GM10266 (cell line): ENCODE measurements around the gene SIRPG.
"Not testable (repeated sequence)": the region's sequence is repeated elsewhere in the genome, so short reads cannot be mapped to it uniquely, and the experiment has no call there.

ENCODE experiments used
- DNase-seq: peaks from one replicate; pipeline ENCODE4 v3.0.0; 2012; ENCODE audit errors: extremely low spot score
- TF ChIP-seq, protein P1 (sequence below): IDR thresholded peaks from 2 replicates; pipeline ENCODE4 v1.5.1; 2012; ENCODE audit warnings: mild to moderate bottlenecking, low read depth; ENCODE audit not compliant: control insufficient read depth, insufficient read depth; ENCODE audit errors: missing control alignments

The SIRPG gene

DNA sequence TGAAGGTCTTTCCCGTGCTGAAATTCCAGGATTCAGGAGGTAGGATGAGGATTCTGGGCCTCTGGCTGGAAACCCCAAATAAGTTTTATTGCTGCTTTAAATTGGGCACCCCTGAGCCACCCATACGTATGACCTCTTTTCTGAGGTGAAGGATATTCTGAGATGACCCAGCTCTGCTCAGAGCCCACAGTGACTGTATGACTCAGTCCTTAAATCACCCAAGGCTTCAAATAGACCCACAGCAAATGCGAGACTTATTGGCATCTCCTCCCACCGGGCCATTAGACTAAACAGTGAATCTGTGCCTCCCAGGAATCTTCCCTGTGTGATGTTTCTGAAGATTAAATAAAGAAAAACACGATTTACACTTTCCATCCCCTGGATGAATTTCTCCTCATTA lies 9.5 kb downstream of the SIRPG start:
- TF ChIP-seq, protein P1, sequence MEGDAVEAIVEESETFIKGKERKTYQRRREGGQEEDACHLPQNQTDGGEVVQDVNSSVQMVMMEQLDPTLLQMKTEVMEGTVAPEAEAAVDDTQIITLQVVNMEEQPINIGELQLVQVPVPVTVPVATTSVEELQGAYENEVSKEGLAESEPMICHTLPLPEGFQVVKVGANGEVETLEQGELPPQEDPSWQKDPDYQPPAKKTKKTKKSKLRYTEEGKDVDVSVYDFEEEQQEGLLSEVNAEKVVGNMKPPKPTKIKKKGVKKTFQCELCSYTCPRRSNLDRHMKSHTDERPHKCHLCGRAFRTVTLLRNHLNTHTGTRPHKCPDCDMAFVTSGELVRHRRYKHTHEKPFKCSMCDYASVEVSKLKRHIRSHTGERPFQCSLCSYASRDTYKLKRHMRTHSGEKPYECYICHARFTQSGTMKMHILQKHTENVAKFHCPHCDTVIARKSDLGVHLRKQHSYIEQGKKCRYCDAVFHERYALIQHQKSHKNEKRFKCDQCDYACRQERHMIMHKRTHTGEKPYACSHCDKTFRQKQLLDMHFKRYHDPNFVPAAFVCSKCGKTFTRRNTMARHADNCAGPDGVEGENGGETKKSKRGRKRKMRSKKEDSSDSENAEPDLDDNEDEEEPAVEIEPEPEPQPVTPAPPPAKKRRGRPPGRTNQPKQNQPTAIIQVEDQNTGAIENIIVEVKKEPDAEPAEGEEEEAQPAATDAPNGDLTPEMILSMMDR: no peak
- no peak for DNase-seq

DNA sequence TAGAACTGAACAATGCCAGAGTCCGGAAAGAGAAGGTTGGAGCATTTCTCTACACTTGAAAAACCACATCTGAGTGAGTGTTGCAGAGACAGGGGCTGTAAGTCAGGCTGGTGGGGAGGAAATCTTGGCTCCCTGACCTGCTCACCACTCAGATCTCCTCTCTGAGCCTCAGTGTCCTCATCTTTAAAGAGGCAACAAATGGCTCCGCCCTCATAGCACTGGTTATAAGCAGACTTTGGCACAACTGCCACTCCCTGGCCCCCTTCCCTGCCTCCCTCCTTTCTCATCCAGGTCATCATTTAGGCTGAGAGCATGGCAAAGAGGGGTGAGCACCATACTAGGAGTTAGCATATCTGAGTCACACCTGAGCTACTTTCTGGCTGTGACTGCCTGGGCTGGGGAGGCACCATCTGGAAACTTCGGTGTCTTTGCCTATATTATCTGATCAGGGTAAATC lies 10.6 kb downstream of the SIRPG start:
- TF ChIP-seq, protein P1: no peak
- no peak for DNase-seq

DNA sequence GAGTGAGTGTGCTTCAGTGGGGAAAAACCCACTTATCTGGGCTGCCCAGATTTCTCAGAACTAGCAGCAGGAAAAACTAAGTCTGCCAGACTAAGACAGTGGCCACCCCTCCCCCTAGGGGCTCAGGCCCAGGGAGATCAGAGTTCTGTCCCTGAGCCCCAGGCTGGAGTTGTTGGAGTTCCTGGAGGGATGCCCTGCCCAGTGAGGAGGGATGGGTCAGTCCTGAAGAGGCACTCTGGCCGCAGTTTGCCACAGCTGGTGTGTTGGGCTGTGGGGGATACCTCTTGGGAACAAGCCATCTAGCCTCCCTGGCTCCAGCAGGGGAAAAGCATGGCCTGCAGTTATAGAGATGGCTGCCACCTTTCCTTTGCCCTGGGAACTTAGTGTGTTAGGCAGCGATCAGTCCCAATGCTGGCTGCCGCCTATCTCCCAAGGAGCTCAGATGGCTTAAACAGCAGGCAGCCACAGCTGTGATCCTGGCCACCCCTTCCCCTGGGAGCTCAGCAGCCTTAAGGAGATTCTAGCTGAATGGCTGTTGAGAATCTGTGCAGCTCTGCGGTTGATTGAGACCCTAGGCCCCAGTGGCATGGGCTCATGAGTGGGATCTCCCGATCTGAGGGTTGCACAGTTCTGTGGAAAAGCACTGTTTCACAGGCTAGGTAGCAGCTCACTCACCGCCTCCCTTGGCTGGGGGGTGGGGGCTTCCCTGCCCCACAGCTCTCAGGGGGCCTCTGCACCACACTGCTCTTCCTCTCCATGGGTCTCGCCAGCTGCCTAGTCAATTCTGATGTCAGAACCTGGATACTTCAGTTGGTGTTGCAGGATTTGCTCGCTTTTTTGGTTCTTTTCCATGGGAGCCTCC lies 13.2 kb downstream of the SIRPG start:
- TF ChIP-seq, protein P1: no peak
- DNase-seq: no peak

GRCh38 chr20:1638643-1639042 lies 18.9 kb downstream of the SIRPG start:
- not testable (repeated sequence) for DNase-seq

GRCh38 chr20:1637755-1638154 lies 19.8 kb downstream of the SIRPG start:
- TF ChIP-seq, protein P1: no peak
- DNase-seq: no peak

GRCh38 chr20:1637226-1637625 lies 20.4 kb downstream of the SIRPG start:
- no peak for DNase-seq
- TF ChIP-seq, protein P1: no peak

GRCh38 chr20:1636621-1637020 lies 21.0 kb downstream of the SIRPG start:
- TF ChIP-seq, protein P1: peak; percentile 29

DNA sequence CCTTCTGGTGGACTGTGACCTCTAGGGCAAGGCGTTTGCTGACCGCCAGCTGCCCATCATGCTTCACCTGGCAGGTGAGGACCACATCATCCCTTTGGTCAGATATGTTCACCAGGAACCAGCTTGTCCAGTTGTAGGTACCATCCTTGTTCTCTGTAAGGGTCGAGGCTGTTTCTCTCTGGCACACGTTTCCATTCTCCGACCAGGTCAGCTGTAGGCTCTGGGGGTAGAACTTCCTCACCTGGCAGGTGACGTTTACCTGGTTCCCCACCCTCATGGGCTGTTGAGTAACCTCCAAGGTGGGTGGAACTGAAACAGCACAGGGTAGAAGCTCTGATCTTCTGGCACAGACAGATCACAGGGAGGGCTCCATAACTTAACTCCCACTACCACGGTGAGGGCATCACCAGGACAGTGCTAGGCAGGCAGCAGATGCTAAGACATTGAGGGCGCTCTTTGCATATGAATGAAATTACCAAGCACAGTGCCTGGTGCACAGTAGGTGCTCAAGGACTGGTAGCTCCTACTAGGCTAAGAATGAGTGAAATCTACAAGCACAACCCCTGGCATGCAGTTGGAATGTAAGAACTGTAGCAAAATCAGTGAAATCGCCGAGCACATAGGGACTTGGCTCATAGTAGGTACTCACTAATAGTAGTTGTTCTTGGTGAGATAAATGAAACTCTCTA lies 22.1 kb downstream of the SIRPG start:
- DNase-seq: no peak
- TF ChIP-seq, protein P1: no peak

More at GRCh38 chr20:1636621-1637020, 21.0 kb downstream of the SIRPG start:
- no peak for DNase-seq
